Fibroblast of villous mesenchyme (primary cell): ENCODE measurements around the gene DGKE. TPM values are rescaled to one million over a fixed set of nuclear protein-coding genes. Genes with fewer than 3 reads are reported as not detected.

Source experiments
- DNase-seq: peaks from one replicate; pipeline ENCODE4 v3.0.0-alpha.2; 2010; ENCODE audit warnings: low read depth
- H3K4me3 ChIP-seq: 2 replicates; pipeline ENCODE4 v1.5.1; 2011; ENCODE audit warnings: low read depth, mild to moderate bottlenecking, low read length
- total RNA-seq: library from RNA; depleted of rRNA; stranded (reverse); fragments of >200 nt; gene quantifications from 2 replicates; pipeline ENCODE4 v1.2.3, GENCODE V29; 2012
- TF ChIP-seq, protein P1 (sequence below): IDR thresholded peaks from 2 replicates; pipeline ENCODE4 v1.5.1; 2012; ENCODE audit warnings: low read depth, mild to moderate bottlenecking, low read length; ENCODE audit not compliant: insufficient read depth

Gene DGKE
- total RNA-seq, 1 donor = 12.1 TPM

DNA sequence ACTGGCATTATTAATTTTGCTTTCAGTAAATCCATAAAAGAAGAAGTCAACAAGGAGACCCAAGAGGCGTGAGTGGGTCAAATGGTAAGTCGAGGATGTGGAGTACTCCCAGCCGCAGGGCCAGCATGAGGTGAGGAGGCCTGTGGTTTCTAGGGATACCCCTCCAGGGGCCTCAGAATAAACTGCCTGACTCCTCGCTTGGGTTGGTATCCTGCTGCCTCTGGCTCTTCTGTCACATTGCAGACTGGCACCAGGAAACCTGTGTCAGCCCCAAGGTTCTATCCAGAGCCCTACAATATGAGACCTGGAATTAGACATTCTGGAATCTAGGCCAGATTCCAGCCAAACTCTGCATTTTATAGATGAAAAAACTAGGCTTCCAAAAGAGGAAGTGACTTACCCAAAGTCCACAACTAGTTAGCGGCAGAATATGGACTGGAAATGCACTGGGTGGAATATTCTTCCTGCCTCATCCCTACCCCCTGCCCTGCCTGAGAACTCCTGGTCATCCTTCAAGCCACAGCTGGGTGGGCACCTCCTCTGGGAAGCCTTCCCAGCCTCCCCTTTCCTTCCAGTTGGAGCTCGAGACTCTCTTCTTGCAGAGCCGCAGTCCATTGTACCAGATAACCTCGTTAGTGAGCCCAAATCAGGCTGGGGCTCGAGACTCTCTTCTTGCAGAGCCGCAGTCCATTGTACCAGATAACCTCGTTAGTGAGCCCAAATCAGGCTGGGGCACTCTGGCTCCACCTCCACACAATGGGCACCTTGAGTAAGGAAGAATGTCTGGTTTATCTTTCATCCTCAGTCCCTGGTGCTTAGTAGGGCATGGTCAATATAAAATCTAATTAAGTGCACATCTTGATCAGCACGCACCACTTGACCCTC is 22.8 kb upstream of the DGKE start:
- DNase-seq = no peak
- TF ChIP-seq, protein P1, sequence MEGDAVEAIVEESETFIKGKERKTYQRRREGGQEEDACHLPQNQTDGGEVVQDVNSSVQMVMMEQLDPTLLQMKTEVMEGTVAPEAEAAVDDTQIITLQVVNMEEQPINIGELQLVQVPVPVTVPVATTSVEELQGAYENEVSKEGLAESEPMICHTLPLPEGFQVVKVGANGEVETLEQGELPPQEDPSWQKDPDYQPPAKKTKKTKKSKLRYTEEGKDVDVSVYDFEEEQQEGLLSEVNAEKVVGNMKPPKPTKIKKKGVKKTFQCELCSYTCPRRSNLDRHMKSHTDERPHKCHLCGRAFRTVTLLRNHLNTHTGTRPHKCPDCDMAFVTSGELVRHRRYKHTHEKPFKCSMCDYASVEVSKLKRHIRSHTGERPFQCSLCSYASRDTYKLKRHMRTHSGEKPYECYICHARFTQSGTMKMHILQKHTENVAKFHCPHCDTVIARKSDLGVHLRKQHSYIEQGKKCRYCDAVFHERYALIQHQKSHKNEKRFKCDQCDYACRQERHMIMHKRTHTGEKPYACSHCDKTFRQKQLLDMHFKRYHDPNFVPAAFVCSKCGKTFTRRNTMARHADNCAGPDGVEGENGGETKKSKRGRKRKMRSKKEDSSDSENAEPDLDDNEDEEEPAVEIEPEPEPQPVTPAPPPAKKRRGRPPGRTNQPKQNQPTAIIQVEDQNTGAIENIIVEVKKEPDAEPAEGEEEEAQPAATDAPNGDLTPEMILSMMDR = no peak
- no peak overlapping the region for H3K4me3 ChIP-seq

DNA sequence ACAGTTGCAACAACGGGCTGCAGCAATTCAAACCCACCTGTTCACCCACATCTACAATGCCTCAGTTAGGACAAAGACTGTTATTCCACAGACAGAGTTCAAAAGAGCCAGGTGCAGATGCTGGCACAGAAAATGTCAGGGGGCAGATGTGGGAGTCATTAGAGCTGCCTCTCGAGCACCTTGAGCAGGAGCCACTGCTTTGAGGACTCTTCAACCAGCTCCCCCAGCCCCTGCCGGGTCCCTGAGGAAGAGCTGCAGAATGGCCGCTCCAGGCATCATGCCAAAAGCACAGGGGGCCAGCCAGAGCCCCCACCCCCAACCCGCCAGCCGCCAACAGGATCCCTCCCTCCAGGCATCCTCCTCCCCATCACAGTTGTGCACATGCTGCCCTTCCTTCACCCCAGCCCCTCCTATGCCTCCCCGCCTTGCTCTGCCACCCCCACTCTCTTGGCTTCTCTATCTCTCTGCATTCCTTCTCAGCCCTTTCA is 21.0 kb upstream of the DGKE start:
- no peak for DNase-seq
- no peak overlapping the region for H3K4me3 ChIP-seq

DNA sequence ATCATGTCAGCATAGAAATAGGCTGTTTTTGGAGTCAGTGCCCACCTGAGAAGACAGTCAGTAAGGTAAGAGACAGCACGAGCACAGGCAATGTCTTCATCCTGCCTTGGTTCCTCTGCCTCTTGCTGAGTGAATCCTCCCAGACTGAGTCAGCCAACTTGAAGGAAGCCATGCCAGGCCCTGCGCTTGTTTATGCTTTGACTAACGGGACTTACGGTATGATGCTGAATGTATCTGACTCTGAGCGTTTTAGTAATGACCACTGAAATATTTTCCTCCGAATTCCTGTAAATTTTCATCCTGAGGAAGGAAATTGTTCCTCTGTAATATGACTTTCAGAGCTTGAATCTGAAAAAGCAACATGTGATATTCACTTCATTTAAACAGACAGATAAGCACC is 18.2 kb upstream of the DGKE start:
- DNase-seq = peak; percentile 36
- TF ChIP-seq, protein P1 = no peak

More for the DNA sequence above, 21.0 kb upstream of the DGKE start:
- TF ChIP-seq, protein P1 = no peak

DNA sequence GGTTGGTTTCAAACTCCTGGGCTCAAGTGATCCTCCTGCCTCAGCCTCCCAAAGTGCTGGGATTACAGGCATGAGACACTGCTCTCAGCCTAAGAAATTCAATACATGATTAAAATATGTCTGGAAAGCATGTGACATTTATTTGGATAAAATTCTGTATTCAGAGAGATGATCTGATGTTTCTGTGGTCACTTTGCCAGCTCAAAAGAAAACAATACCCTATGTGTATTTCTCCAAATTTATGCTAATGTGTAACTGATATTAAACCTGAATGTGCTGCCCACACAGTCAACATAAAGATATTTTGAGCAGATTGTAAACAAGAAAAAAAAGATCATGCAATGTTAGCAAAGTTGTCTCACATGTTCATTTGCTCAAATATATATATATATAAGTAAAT is 16.9 kb upstream of the DGKE start:
- TF ChIP-seq, protein P1 = no peak
- H3K4me3 ChIP-seq = no peak overlapping the region
- DNase-seq = no peak

More for the DNA sequence above, 18.2 kb upstream of the DGKE start:
- H3K4me3 ChIP-seq = no peak overlapping the region

DNA sequence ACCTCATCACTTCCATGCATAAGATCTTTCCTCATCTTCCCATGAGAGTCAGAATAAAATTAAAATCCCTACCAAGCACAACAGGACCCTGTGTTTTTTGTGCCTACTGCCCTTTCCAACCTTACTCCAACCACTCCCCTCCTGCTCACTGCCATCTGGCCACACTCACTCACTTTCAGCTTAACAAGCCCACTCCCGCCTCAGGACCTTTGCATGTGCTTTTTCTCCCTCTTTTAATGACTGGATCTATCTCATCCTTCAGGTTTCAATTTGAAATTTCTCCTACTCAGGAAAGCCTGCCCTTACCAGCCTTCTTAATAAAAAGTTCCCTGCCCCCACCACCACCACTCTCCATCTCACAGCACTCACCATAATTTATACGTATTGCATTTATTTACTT is 14.9 kb upstream of the DGKE start:
- no peak overlapping the region for H3K4me3 ChIP-seq
- TF ChIP-seq, protein P1 = no peak
- DNase-seq = no peak

DNA sequence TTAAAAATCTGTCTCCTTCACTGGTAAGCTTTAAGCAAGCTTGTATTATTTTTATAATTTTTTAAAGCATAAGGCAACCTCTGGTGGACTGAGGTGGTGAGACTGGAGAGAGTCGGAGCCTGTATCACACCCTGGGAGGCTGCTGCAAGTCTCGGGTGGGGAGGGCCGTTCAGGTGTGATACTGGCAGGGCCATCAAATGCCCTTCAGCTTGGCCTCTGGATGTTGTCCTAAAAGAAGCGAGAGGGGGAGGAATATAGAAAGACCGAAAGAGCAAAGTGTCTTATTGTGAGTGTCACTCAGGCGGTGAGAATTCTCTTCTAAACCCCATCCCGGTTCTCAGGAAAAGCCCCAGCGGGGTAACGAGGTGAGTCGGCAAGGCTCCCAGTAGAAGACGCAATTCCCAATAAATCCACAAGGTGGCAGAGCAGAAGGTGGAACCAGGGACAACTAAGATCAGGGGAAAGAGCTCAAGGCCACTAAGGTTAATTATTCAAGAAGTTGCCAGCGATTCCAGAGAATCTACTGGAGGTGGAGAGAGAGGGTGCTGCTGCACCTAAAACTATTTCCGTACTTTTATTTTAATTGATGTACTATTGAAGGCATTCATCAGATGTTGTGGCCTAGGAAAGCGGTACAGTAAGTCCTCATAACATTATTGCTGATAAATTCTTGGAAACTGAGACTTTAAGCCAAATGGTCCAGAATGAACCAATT is 14.4 kb upstream of the DGKE start:
- TF ChIP-seq, protein P1 = peak; percentile 76
- DNase-seq = peak; percentile 65
- H3K4me3 ChIP-seq = no peak overlapping the region
